GM12865 (cell line): ENCODE results near the gene CEP57L1.

Experiments
- DNase-seq: peaks from one replicate; pipeline ENCODE4 v3.0.0; 2010; ENCODE audit warnings: low read depth
- H3K4me3 ChIP-seq: 2 replicates; pipeline ENCODE4 v1.5.1; 2011; ENCODE audit warnings: mild to moderate bottlenecking, low read depth, low read length, control low read depth
- TF ChIP-seq, protein P1 (sequence below): IDR thresholded peaks from 2 replicates; pipeline ENCODE4 v1.5.1; 2011; ENCODE audit warnings: low read length, control low read depth, low read depth, inconsistent platforms; ENCODE audit not compliant: insufficient read depth; ENCODE audit errors: missing control alignments

CEP57L1 gene

DNA sequence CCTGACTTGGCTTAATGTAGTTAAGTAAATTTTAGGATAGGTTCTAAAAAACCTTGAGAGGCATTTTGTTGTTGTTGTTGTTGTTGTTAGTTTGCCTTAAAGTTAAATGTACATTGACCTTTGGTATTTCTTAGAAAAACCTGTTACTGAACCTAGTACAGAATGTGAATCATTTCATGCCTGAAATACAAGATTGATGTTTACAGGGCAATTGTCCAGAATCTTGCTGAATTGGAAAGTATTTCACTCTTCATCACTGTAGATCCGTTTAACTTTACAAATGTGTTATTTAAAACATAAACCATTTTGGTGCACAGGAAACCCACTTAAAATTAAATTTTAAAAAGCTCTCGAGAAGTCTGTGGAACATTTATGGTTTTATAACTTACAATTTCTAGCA is 75.0 kb downstream of the CEP57L1 start:
- DNase-seq, result no peak
- H3K4me3 ChIP-seq, result no peak overlapping the region
- TF ChIP-seq, protein P1, sequence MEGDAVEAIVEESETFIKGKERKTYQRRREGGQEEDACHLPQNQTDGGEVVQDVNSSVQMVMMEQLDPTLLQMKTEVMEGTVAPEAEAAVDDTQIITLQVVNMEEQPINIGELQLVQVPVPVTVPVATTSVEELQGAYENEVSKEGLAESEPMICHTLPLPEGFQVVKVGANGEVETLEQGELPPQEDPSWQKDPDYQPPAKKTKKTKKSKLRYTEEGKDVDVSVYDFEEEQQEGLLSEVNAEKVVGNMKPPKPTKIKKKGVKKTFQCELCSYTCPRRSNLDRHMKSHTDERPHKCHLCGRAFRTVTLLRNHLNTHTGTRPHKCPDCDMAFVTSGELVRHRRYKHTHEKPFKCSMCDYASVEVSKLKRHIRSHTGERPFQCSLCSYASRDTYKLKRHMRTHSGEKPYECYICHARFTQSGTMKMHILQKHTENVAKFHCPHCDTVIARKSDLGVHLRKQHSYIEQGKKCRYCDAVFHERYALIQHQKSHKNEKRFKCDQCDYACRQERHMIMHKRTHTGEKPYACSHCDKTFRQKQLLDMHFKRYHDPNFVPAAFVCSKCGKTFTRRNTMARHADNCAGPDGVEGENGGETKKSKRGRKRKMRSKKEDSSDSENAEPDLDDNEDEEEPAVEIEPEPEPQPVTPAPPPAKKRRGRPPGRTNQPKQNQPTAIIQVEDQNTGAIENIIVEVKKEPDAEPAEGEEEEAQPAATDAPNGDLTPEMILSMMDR, result no peak

DNA sequence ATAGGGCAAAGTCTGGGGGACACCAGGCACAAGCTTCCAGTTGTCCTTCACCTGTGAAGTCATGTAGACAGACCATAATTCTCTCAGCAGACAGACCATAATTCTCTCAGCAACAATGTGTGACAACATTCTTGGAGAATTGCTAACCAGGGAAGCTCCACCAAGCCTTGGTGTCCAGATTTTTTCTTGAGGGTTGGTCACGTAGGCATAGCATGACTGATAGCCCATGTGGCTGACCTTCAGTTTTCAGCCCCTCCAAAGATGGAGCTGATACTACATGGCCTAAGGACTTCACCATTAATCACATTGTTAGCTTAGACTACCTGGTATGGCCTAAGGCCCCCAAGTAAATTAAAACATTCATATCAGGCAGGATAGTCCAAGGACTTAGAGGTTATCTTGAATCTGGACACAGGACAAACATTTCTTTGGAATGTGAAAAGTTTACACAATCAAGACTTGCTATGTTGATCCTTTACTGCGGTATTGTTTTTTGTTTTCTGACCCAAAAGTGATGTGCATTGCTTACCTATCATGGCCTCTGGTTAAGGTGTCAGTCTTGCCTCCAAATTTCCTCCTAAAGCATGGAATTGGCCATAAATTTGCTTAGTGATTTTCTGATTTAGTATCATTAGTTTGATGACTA is 76.9 kb downstream of the CEP57L1 start:
- TF ChIP-seq, protein P1, result no peak
- no peak for DNase-seq
- H3K4me3 ChIP-seq, result no peak overlapping the region

DNA sequence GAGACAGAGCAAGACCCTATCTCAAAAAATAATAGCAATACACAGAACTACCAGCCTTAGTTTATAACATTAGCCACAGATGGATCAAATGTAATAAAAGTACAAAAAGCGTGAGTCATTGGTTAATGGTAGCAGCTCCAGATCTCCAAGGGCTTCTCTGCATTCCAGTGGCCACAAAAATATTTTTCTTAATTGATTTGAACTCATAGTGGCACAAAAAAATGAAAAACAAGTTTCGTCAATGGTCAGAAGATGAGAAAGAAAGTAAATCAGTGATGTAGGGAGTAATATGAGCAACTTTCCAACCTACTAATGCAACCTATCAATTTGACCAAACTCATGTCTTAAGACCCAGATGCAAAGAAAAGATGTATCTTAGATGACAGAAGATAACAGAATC is 79.6 kb downstream of the CEP57L1 start:
- TF ChIP-seq, protein P1, result no peak
- DNase-seq, result no peak
- no peak overlapping the region for H3K4me3 ChIP-seq

DNA sequence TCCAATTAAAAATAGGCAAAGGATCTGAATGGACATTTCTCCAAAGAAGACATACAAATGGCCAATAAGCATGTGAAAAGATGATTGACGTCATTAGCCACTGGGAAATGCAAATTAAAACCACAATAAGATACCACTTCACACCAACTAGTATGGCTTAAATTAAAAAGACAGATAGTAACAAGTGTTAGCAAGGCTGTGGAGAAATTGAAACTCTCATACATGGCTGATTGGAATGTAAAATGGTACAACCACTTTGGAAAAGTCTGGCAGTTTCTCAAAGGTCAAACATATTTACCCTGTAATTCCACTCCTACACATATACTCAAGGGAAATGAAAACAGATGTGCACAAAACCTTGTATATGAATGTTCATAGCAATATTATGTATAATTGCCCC is 83.6 kb downstream of the CEP57L1 start:
- TF ChIP-seq, protein P1, result no peak
- no peak overlapping the region for H3K4me3 ChIP-seq
- DNase-seq, result no peak

DNA sequence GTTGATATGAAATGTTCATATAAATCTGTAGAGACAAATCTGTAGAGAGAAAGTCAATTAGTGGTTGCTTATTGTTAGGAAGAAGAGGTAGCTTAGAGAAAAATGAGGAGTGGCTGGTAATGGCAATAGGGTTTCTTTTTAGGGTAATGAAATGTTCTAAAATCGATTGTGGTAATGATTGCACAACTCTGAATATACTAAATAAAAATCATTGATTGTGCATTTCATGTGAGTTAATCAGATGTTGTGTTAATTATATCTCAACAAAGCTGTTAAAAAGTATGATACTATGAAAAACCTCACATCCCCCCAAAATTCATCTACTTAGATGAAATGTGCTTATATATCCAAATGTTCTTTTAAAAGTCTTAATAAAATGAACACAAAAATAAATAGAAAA is 84.2 kb downstream of the CEP57L1 start:
- TF ChIP-seq, protein P1, result no peak
- DNase-seq, result no peak
- H3K4me3 ChIP-seq, result no peak overlapping the region

DNA sequence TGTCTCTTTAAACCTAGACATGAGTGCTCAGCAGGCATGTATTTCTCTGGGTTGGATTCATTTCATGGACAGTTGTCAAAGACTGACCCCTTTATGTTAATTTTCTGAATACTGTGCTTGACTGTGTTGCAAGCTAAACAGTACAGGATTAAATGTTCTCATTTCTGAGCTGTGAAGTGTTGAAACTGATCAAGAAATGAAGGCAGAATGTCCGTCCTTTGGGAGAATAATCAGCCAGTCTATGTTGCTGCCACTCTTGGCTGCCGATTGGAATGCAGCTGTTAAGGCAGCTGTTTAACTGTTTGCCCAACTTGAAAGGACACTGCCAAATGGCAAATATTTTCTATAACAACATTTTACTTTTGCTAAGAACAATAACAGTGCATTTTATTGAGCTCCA is 87.3 kb downstream of the CEP57L1 start:
- TF ChIP-seq, protein P1, result no peak
- no peak for DNase-seq
- no peak overlapping the region for H3K4me3 ChIP-seq

DNA sequence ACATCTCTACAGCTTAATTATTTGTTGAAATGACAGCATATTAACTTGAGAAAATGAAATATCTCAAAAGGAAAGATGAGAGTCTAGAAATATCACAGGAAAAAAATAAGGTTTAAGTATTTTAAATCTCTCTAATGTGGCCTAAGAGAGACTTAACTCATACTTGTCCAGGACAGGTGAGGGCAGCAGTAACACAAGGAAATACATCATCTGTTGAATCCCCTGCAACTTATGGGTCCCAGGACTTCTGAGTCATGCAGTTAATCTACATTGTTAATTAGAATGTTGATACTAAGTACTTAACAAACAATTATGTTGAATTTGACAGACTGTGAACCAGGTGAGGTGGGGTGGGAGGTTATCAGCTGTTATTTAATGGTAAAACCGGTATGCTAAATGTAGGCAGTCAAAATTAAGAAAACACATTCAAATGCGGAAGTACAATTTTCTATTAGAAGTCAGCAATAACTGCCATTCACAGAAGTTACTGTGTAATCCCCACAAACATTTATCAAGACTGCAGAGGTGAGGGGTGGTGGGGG is 87.9 kb downstream of the CEP57L1 start:
- TF ChIP-seq, protein P1, result no peak
- peak; percentile 9 for DNase-seq
- H3K4me3 ChIP-seq, result no peak overlapping the region
